NCI-H187 treated with DMSO at 0.1 percent for 48 hours (cell line): ENCODE data around the gene KPTN.

ENCODE experiments used
- DNase-seq: peaks from one replicate; lab custom pipeline; 2025; lab: John Stamatoyannopoulos, UW

Gene KPTN

GRCh38 chr19:47434088-47434487 lies 49.9 kb downstream of the KPTN start:
- no peak for DNase-seq

- DNase-seq, result no peak
These were observed 50.9 kb downstream of the KPTN start for GRCh38 chr19:47433121-47433520.

GRCh38 chr19:47432499-47432898 lies 51.5 kb downstream of the KPTN start:
- DNase-seq, result no peak

DNA sequence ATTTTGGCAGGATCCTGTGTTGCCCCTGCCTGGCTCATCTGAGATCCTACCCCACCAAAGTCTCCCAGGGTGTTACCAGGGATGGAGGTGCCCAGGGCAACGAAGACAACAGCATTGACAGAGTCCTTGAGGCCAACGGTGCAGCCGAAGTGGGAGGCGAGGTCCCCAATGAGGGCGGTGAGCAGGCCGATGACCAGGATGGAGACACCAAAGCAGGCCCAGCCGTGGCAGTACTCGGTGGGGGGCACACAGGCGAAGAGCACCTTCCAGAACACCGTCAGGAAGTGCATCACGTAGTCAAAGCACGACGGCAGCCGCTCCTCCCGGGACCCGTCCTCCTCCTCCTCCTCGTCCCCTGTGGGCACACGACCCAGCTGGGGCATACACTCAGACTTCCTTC lies 51.9 kb downstream of the KPTN start:
- no peak for DNase-seq

GRCh38 chr19:47430041-47430802 lies 53.8 kb downstream of the KPTN start:
- no peak for DNase-seq

DNA sequence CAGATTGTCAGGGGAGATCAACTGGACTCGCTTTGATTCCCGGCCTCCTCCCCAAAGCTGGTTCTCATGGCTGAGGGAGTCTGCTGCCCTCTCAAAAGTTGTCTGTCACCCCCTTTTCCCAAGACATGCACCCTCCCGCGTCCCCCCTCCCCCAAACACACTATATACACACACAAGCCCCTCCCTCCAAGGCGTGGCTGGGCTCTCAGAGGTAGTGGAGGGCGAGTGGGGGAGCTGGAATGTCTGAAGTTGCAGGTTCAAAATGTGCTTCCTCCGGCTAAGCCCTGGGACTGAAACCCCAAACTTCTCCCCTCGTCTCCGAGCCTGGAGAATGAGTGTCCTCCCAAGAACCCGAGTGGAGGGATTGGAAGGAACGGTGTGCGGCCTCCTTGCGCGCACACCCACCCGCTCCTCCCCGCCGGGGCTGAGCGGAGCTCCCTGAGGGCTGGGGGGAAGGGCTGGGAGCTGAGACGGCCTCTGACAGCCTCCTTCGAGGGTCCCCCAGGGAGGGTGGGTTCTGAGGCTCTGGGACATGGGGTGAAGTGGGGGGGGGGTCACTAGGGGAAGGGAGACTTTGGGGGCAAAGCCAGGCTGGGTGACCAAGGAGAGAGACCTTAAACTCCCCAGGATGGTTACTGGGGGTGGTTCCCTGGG lies 54.8 kb downstream of the KPTN start:
- DNase-seq, result no peak

DNA sequence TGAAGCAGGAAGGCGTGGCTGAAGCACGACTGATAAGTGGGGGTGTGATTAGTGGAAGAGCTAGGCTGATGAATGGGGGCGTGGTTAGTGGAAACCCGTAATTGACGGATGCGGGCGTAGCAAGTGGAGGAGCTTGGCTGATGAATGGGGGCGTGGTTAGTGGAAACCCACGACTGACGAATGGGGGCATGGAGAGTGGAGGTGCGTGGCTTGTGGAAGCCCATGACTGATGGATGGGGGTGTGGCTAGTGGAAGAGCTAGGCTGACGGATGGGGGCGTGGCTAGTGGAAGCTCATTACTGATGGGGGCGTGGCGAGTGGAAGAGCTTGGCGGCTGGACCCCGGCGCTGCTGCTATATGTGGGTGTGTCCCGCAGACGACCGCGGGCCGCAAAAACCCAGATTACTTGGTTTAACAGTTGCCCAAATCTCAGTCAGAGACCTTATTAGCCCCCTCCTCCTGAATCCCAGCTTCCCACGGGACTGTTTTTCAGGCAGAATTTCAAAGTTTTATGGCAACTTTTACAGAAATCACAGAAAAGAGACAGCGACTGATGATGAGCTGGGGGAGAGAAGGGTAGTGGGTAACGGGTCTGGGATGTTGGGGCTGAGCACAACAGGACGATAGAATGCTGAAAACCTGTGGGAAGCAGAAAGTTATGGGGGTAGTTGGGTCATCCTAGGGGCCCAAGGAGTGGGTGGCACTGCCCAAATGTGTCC lies 55.7 kb downstream of the KPTN start:
- peak; percentile 95 for DNase-seq

DNA sequence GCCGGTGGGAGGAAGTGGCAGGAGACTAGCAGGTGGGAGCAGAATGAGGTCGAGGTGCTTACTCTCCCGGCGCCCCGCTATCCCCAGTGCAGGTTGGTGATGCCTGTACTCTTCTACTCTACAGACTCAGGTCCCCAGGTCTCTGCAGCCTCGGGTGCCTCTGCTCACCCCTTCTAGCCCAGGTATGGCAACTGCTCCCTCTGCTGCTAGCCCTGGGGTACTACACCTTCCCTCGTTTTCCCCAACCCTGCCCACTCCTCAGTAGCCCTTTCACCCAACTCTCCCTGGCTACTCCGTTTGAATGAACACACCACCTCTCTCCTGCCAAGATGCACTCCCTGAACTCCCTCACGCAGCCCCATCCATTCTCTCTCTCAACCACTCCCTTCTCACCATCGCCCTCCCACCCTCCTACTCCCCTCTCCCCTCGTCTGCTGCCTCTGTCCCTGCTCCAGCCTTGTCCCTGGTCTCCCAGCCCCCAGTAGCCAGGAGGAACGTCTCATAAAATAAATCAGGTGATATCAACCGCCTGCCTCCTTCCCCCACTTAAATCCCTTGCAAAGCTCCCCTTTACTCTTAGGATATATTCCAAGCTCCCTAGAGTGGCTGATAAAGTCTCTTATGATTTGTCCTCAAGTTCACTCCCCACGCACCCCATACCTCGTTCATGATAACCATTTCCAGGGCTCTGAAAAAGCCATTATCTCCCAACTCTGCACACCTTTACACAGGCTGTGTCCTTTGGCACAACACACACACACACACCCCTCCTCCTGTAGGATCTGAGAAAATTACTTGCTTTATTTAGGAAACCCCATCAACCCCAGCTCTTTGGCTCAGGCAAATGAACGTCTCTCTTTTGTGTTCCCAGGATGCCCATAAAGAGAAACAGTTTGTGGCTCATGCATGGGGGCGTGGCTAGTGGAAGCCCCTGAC lies 56.5 kb downstream of the KPTN start:
- peak; percentile 13 for DNase-seq
